Activated CD8-positive, alpha-beta memory T cell treated with anti-CD3 and anti-CD28 coated beads for 1 hour (primary cell): ENCODE measurements around the gene MIER3.

Experiments used
- DNase-seq, 2 donors: peaks; one replicate each; pipeline ENCODE4 v3.0.0-alpha.2; 2020; ENCODE audit warnings: low read depth in 1 of 2; ENCODE audit errors: extremely low read depth in 1 of 2

Gene MIER3

GRCh38 chr5:56900858-56901578 is 50.9 kb downstream of the MIER3 start:
- DNase-seq = no peak

GRCh38 chr5:56900395-56900794 is 51.5 kb downstream of the MIER3 start:
- no peak for DNase-seq

GRCh38 chr5:56898213-56898612 is 53.7 kb downstream of the MIER3 start:
- DNase-seq = no peak

GRCh38 chr5:56896763-56897162 is 55.2 kb downstream of the MIER3 start:
- no peak for DNase-seq

- no peak for DNase-seq
These were observed 58.5 kb downstream of the MIER3 start for GRCh38 chr5:56893251-56893951.

GRCh38 chr5:56881571-56881970 is 70.4 kb downstream of the MIER3 start:
- DNase-seq = no peak

GRCh38 chr5:56876327-56876726 is 75.6 kb downstream of the MIER3 start:
- DNase-seq = no peak

- no peak for DNase-seq
These were observed 78.9 kb downstream of the MIER3 start for GRCh38 chr5:56873056-56873455.

GRCh38 chr5:56871777-56872176 is 80.1 kb downstream of the MIER3 start:
- no peak for DNase-seq
